Measurements from ENCODE around the gene PPP3CA. TPM values are rescaled to one million over a fixed set of nuclear protein-coding genes. Genes with fewer than 3 reads are reported as not detected.

PPP3CA gene
- total and polyA plus RNA-seq, 2 donors from 2014 or later: 6.9 to 31.5 TPM

DNA sequence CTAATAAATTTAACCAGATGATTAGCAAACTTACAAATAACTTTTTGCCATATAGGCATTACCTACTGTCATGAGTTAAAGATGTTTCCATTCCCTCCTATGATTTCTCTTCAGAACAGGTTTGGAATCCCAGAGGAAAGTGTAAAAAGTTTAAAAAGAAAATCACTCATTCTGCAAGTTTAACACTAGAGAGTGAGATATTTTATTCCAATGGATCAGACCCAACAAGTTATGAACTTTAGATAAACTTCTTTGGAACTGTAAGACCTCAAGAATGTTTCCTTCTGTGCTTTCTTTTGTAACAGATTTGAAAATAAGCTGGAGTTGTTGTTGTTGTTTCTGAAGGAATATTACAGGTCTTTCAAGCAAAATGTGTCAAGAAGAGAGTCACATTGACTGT, 51.6 kb downstream of the PPP3CA start:
- H3K4me3 ChIP-seq (ENCODE audit: low read length in 3 of 3): no peak overlapping the region
- no peak for FAIRE-seq
- H3K36me3 ChIP-seq (ENCODE audit: control insufficient read depth in 2 of 3, insufficient read depth in 3 of 3, low read length in 3 of 3): no peaks in the 10 kb centered on the region
- DNase-seq: no peak
- H3K4me1 ChIP-seq (ENCODE audit: control insufficient read depth in 2 of 3, insufficient read depth in 2 of 3, low read depth in 1 of 3, low read length in 3 of 3): no peaks in the 10 kb centered on the region
- no peak overlapping the region for H3K27ac ChIP-seq (ENCODE audit: low read depth in 2 of 2, low read length in 2 of 2)
- intact Hi-C loops (cut with DNase I): no loop called here
- no peaks in the 10 kb centered on the region for H3K9me3 ChIP-seq (ENCODE audit: control insufficient read depth in 2 of 3, insufficient read depth in 1 of 3, low read length in 3 of 3)
- TF ChIP-seq, protein P1, sequence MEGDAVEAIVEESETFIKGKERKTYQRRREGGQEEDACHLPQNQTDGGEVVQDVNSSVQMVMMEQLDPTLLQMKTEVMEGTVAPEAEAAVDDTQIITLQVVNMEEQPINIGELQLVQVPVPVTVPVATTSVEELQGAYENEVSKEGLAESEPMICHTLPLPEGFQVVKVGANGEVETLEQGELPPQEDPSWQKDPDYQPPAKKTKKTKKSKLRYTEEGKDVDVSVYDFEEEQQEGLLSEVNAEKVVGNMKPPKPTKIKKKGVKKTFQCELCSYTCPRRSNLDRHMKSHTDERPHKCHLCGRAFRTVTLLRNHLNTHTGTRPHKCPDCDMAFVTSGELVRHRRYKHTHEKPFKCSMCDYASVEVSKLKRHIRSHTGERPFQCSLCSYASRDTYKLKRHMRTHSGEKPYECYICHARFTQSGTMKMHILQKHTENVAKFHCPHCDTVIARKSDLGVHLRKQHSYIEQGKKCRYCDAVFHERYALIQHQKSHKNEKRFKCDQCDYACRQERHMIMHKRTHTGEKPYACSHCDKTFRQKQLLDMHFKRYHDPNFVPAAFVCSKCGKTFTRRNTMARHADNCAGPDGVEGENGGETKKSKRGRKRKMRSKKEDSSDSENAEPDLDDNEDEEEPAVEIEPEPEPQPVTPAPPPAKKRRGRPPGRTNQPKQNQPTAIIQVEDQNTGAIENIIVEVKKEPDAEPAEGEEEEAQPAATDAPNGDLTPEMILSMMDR (IDR thresholded peaks at IDR 0.05; ENCODE audit: borderline replicate concordance, extremely low read depth, insufficient read depth): no peak
- H3K9ac ChIP-seq (ENCODE audit: low read length in 3 of 3): no peak overlapping the region
- no peaks in the 10 kb centered on the region for H3K27me3 ChIP-seq (ENCODE audit: control insufficient read depth, insufficient read depth, low read length)

DNA sequence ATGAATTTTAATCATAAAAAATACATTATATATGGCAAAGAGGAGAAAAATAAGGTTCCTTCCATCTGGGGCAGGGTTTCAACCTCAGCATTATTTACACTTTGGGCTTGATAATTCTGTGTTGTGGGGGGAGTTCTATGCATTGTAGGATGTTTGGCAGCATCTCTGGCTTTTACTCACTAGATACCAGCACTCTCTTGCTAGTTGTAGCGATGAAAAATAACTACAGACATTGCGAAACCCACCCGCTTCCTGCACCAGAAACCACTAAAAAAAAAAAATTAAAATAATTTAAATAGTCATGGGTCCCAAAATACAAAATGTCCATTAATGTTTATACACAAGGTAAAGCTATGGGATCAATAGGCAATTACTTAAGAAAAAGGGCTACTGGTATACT, 52.7 kb downstream of the PPP3CA start:
- no peak for DNase-seq
- H3K27me3 ChIP-seq (ENCODE audit: control insufficient read depth, insufficient read depth, low read length): no peaks in the 10 kb centered on the region
- H3K27ac ChIP-seq (ENCODE audit: low read depth in 2 of 2, low read length in 2 of 2): no peak overlapping the region
- FAIRE-seq: no peak
- H3K9me3 ChIP-seq (ENCODE audit: control insufficient read depth in 2 of 3, insufficient read depth in 1 of 3, low read length in 3 of 3): no peaks in the 10 kb centered on the region
- no peaks in the 10 kb centered on the region for H3K36me3 ChIP-seq (ENCODE audit: control insufficient read depth in 2 of 3, insufficient read depth in 3 of 3, low read length in 3 of 3)
- TF ChIP-seq, protein P1 (IDR thresholded peaks at IDR 0.05; ENCODE audit: borderline replicate concordance, extremely low read depth, insufficient read depth): no peak
- no peak overlapping the region for H3K9ac ChIP-seq (ENCODE audit: low read length in 3 of 3)
- intact Hi-C loops (cut with DNase I): no loop called here
- no peaks in the 10 kb centered on the region for H3K4me1 ChIP-seq (ENCODE audit: control insufficient read depth in 2 of 3, insufficient read depth in 2 of 3, low read depth in 1 of 3, low read length in 3 of 3)
- no peak overlapping the region for H3K4me3 ChIP-seq (ENCODE audit: low read length in 3 of 3)

DNA sequence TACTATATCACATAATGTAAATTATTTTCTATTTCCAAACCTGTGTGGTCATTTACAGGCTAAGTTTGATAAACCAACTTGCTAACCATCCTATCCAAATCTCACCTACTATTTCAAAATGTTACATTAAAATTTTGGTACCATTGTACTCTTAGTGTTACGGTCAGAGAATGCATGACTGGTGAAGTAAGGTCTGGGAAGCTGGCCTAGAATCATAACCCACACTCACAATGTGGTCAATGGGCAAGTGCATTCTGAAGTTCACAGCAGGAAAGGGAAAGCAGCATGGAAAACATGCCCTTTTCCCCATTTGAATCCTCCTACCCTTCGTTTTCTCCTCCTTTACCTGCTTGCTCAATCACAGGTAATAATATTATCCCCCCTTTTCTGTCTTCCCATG, 54.4 kb downstream of the PPP3CA start:
- no peak for FAIRE-seq
- Histone ChIP-seq H3K9me3 (ENCODE audit: control insufficient read depth in 2 of 3, insufficient read depth in 1 of 3, low read length in 3 of 3) (no peaks in the 10 kb centered on the region), H3K27me3 (ENCODE audit: control insufficient read depth, insufficient read depth, low read length) (no peaks in the 10 kb centered on the region), H3K36me3 (ENCODE audit: control insufficient read depth in 2 of 3, insufficient read depth in 3 of 3, low read length in 3 of 3) (no peaks in the 10 kb centered on the region), H3K4me1 (ENCODE audit: control insufficient read depth in 2 of 3, insufficient read depth in 2 of 3, low read depth in 1 of 3, low read length in 3 of 3) (peaks cover 0 to 2% (median 0%) of the 10 kb centered on the region in 3 donors), H3K9ac (ENCODE audit: low read length in 3 of 3) (no peak overlapping the region), H3K27ac (ENCODE audit: low read depth in 2 of 2, low read length in 2 of 2) (no peak overlapping the region), H3K4me3 (ENCODE audit: low read length in 3 of 3) (no peak overlapping the region)
- DNase-seq: no peak
- TF ChIP-seq, protein P1 (IDR thresholded peaks at IDR 0.05; ENCODE audit: borderline replicate concordance, extremely low read depth, insufficient read depth): no peak
- intact Hi-C loops (cut with DNase I): no loop called here

DNA sequence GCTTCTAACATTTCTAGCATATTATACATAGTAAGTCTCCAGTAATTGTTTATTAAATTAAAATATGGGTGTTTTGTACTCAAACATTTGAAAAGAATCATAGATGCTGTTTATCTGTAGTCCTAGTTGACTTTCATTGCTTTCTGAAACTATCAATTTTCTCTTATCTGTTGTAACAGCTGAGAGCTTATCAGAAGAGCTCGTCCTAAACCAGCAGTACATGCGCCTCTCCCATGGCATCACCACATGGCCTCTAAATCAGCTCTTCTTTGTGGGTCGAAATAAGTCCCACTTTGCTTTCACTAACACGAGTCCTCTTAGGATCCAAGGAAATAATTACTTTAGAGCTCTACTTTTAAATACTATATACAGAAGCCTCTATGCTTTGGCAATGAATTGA, 55.1 kb downstream of the PPP3CA start:
- TF ChIP-seq, protein P1 (IDR thresholded peaks at IDR 0.05; ENCODE audit: borderline replicate concordance, extremely low read depth, insufficient read depth): no peak
- no peak overlapping the region for H3K27ac ChIP-seq (ENCODE audit: low read depth in 2 of 2, low read length in 2 of 2)
- no peaks in the 10 kb centered on the region for H3K27me3 ChIP-seq (ENCODE audit: control insufficient read depth, insufficient read depth, low read length)
- DNase-seq (no peak), FAIRE-seq (no peak)
- intact Hi-C loops (cut with DNase I): no loop called here
- H3K4me3 ChIP-seq (ENCODE audit: low read length in 3 of 3): no peak overlapping the region
- H3K4me1 ChIP-seq (ENCODE audit: control insufficient read depth in 2 of 3, insufficient read depth in 2 of 3, low read depth in 1 of 3, low read length in 3 of 3): peaks cover 0 to 4% (median 0%) of the 10 kb centered on the region in 3 donors
- no peak overlapping the region for H3K9ac ChIP-seq (ENCODE audit: low read length in 3 of 3)
- no peaks in the 10 kb centered on the region for H3K36me3 ChIP-seq (ENCODE audit: control insufficient read depth in 2 of 3, insufficient read depth in 3 of 3, low read length in 3 of 3)
- no peaks in the 10 kb centered on the region for H3K9me3 ChIP-seq (ENCODE audit: control insufficient read depth in 2 of 3, insufficient read depth in 1 of 3, low read length in 3 of 3)
